Right lung (tissue), 5 donors: ENCODE measurements around the gene PKD2L1. TPM values are rescaled to one million over a fixed set of nuclear protein-coding genes. Genes with fewer than 3 reads are reported as not detected.
A peak's percentile ranks its signal among the peaks of the same experiment; 100 is the strongest.
"Not testable (repeated sequence)": the region's sequence is repeated elsewhere in the genome, so short reads cannot be mapped to it uniquely, and the experiment has no call there.

ENCODE experiments used
- DNase-seq, 2 donors: peaks; one replicate each; pipeline ENCODE4 v3.0.0-alpha.2; 2013
- polyA plus RNA-seq, 5 donors: library from polyadenylated mRNA; unstranded; fragments of 120-200 nt; gene quantifications; one replicate each; pipeline versions ENCODE4 v1.2.1 to v1.2.3, GENCODE V29; 2013; ENCODE audit warnings: inconsistent platforms in 1 of 5, low replicate concordance in 1 of 5; ENCODE audit not compliant: insufficient read length in 5 of 5, insufficient read depth in 1 of 5

The PKD2L1 gene
- polyA plus RNA-seq, 5 donors, result 0.13 to 0.28 (median 0.23) TPM

- peak; percentile 81 to 83 for DNase-seq
These were observed 43.7 kb downstream of the PKD2L1 start, which contains the start of gene BLOC1S2 for GRCh38 chr10:100286051-100287033. Gene BLOC1S2, minus strand, starts transcription at chr10:100286680. Its CDS starts 21 bp downstream, at chr10:100286659.

- DNase-seq, result not testable (repeated sequence)
These were observed 44.7 kb downstream of the PKD2L1 start for GRCh38 chr10:100285326-100285725.

GRCh38 chr10:100282907-100283306 is 47.1 kb downstream of the PKD2L1 start:
- no peak for DNase-seq

- not testable (repeated sequence) for DNase-seq
These were observed 53.1 kb downstream of the PKD2L1 start for GRCh38 chr10:100276971-100277370.

- peak; percentile 81 to 84 for DNase-seq
These were observed 62.6 kb downstream of the PKD2L1 start, which contains the start of gene CWF19L1 for GRCh38 chr10:100267239-100268104. Gene CWF19L1, minus strand, starts transcription at chr10:100267638. Its CDS starts 45 bp downstream, at chr10:100267593.

GRCh38 chr10:100265821-100266485 is 64.1 kb downstream of the PKD2L1 start:
- DNase-seq, result no peak

GRCh38 chr10:100254191-100254590 is 75.8 kb downstream of the PKD2L1 start:
- DNase-seq, result no peak

GRCh38 chr10:100253041-100253440 is 77.0 kb downstream of the PKD2L1 start:
- no peak for DNase-seq

GRCh38 chr10:100248820-100249219 is 81.2 kb downstream of the PKD2L1 start:
- DNase-seq, result no peak

- DNase-seq, result no peak
These were observed 84.4 kb downstream of the PKD2L1 start for GRCh38 chr10:100245484-100246220.

GRCh38 chr10:100239851-100240250 is 90.2 kb downstream of the PKD2L1 start:
- no peak for DNase-seq

- no peak for DNase-seq
These were observed 91.6 kb downstream of the PKD2L1 start for GRCh38 chr10:100238429-100238828.

Other genes starting within 250 kb of the PKD2L1 start
- under 1 TPM in 1 of 5 donors, not detected in 4; 0.16 TPM for gene CPN1, start 248.4 kb downstream of the PKD2L1 start, polyA plus RNA-seq
- 10 to 100 TPM; 37.3 to 55.6 (median 49.5) TPM for gene ERLIN1, start 144.2 kb downstream of the PKD2L1 start, polyA plus RNA-seq
- gene CHUK, start 100.6 kb downstream of the PKD2L1 start, polyA plus RNA-seq, result 10 to 100 TPM; 19.2 to 28.6 (median 24.7) TPM
- 10 to 100 TPM; 28.3 to 35.7 (median 33.8) TPM for gene CWF19L1, start 62.6 kb downstream of the PKD2L1 start, polyA plus RNA-seq
- gene BLOC1S2, start 43.5 kb downstream of the PKD2L1 start, polyA plus RNA-seq, result 10 to 100 TPM; 26.8 to 39.1 (median 32.9) TPM
- gene SCD, start 17.0 kb upstream of the PKD2L1 start, polyA plus RNA-seq, result 10 to 100 TPM; 16.3 to 45.3 (median 25.4) TPM
- gene WNT8B, start 132.8 kb upstream of the PKD2L1 start, polyA plus RNA-seq, result under 1 TPM in 4 of 5 donors, not detected in 1; 0.05 to 0.12 (median 0.08) TPM
- 10 to 100 TPM; 17.5 to 26.5 (median 20.5) TPM for gene SEC31B, start 189.6 kb upstream of the PKD2L1 start, polyA plus RNA-seq
- 100 to 1,000 TPM; 122 to 163 (median 132) TPM for gene NDUFB8, start 199.6 kb upstream of the PKD2L1 start, polyA plus RNA-seq
- gene HIF1AN, start 205.7 kb upstream of the PKD2L1 start, polyA plus RNA-seq, result 10 to 100 TPM; 30.5 to 45.4 (median 39.2) TPM